ENCODE data around the gene WDPCP.
"Not testable (repeated sequence)": the region's sequence is repeated elsewhere in the genome, so short reads cannot be mapped to it uniquely, and the experiment has no call there.

The WDPCP gene

DNA sequence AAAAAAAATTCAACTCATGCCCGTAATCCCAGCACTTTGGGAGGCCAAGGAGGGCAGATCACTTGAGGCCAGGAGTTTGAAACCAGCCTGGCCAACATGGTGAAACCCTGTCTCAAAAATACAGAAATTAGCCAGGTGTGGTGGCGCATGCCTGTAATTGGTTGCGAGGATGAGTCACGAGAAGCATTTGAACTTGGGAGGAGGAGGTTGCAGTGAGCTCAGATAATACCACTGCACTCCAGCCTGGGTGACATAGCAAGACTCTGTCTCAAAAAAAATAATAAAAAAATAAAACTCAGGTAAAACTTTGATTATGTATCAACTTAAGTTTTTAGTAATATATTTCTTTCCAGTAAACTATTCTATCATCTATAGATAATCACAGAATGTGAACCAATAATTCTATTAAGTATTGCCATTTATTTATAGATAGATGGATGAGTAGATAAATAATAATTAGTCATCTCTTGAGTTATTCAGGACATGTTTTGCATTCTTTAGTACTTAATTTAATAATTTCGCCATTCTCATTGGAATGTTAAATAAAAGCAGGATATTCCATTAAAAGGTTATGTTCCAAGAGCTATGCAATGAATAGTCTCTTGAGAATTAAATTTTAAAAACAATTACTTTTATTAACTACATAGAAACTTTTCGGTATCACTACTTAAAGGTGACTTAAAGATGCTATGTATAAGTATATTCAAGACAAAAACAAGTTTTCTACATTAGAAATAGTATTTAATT is 48.7 kb downstream of the WDPCP start:
- DNase-seq (ENCODE audit: low read depth) = no peak

DNA sequence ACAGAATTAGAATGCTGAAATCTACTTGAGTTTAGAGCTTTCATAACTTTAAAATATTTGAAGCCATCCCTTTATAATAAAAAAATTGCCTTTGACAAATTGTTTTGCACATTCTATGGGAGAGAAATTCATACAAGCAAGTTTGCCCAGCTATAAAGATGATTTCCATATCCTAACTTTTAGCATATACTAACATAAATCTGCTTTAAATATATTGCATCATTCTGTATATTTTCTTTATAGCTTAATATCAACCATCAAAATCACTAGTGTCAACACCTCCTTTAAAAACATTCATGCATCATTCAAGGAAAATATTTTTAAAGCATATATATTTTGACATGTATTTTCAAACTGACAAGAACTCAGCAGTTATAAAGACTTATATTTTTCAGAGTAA is 49.9 kb downstream of the WDPCP start:
- no peak for DNase-seq (ENCODE audit: low read depth)

DNA sequence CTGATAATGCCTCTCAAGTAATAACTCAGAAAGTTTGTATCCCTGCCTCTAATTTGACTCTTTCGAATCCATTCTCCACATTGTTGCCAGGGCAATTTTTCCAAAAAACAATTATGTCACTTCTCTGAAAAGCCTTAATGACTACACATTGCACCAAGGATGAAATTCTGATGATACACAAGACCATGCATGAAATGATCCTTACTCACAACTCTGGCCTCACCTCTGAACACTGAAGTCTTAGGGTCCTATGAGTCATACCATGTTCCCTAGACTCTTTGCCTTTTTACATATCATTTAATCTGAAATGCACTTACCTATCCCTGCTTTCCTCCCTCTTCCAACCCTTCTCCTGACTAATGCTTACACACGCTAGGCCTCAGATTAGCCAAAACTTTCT is 51.0 kb downstream of the WDPCP start:
- no peak for DNase-seq (ENCODE audit: low read depth)

DNA sequence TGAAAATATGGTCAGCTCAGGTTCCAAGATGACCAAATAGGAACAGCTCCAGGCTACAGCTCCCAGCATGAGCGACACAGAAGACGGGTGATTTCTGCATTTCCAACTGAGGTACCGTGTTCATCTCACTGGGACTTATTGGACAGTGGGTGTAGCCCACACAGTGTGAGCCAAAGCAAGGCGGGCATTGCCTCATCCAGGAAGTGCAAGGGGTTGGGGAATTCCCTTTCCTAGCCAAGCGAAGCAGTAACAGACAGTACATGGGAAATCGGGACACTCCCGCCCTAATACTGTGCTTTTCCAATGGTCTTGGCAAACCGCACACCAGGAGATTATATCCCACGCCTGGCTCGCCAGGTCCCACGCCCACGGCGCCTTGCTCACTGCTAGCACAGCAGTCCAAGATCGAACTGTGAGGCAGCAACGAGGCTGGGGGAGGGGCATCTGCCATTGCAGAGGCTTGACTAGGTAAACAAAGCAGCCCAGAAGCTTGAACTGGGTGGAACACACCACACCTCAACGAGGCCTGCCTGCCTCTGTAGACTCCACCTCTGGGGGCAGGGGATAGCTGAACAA is 57.5 kb downstream of the WDPCP start:
- DNase-seq (ENCODE audit: low read depth) = no peak

DNA sequence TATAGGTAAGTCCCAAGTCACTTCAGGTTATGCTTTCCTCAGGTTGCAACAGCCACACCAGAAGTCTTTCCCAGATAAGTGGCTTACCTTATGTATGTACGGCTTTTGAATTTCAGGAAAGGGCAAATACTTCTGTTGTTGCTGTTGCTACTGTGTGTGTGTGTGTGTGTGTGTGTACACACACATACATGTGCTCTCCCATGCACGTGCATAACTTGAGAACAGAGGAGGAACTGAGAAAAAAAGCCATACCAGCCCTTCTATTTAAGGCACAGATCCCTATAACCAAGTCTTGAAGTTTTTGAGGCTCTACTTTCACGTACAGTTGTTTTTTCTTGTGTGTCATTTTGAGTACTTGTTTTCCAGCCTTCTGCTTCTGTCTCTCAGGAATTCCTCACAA is 62.4 kb downstream of the WDPCP start:
- DNase-seq (ENCODE audit: low read depth) = no peak

DNA sequence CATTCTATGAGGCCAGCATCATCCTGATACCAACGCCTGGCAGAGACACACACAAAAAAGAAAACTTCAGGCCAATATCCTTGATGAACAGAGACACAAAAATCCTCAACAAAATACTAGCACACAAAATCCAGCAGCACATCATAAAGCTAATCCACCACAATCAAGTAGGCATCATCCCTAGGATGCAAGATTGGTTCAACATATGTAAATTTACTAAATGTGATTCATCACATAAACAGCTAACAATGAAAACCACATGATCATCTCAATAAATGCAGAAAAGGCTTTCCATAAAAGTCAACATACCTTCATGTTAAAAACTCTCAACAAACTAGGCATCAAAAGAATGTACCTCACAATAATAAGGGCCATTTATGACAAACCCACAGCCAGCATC is 65.3 kb downstream of the WDPCP start:
- no peak for DNase-seq (ENCODE audit: low read depth)

DNA sequence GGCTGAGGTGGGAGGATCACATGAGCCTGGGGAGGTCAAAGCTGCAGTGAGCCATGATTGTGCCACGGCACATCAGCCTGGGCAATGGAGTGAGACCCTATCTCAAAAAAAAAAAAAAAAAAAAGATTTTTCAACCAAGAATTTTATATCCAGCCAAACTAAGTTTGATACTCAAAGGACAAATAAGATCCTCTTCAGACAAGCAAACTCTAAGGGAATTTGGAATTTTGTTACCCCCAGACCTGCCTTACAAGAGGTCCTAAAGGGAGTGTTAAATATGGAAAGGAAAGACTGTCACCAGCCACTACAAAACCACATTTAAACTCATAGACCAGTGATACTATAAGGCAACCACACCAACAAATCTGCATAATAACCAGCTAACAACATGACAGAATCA is 67.5 kb downstream of the WDPCP start:
- DNase-seq (ENCODE audit: low read depth) = no peak

DNA sequence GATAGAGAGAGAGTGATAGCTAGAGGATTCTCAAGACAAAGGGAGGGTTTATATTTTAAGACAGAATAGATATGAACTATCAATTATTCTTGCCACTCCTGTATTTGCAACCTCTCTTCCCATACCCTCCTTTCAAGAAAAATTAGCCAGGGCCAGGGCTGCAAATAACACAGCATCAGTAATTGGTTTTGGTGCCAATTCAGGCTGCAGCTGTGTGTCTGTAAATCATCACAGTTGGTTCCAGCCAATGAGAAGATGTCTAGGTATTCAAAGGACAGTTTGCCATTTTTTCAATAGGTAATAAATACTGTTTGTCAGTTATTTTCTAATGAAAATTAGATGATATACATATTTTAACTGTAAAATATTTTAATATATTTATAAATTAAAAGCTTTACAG is 73.5 kb downstream of the WDPCP start:
- DNase-seq (ENCODE audit: low read depth) = no peak

DNA sequence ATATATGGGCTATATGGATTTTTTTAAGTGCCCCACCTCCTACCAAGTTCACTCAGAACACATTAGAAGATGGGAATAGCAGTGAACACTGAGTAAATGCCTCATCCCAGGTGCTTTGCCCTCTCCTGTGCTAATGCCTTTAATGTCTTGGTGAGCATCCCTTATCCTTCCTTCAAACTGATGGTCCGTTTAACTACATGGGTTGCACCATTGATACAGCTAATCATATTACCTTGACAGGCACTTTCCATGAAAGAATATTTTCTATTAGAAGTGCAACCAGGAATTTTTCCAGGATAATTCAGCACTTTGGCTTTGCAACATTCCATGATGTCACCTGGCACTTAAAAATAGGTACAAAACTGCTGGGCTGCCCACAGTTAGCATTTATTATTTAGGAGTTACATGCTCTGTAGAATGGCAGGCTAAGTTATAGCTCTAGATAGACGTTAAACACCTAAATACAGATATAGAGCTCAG is 74.0 kb downstream of the WDPCP start:
- no peak for DNase-seq (ENCODE audit: low read depth)

DNA sequence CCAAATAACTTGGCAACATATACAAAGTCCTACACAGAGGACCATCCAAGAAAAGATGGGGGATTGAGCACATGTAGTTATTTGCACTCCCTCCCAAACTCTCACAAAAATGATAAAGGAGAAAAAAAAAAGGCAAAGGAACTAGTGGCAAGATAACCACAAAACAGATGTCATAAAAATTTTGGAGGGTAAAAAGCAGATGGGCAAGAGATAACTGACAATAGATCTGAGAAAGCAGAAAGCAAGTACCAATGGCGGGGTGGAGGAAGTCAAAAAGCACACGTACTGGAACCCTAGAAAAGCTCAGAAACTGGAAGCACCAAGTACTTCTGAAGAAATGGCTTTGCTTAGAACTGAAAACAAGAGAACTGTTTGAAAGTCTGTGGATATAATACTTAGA is 82.0 kb downstream of the WDPCP start:
- no peak for DNase-seq (ENCODE audit: low read depth)

DNA sequence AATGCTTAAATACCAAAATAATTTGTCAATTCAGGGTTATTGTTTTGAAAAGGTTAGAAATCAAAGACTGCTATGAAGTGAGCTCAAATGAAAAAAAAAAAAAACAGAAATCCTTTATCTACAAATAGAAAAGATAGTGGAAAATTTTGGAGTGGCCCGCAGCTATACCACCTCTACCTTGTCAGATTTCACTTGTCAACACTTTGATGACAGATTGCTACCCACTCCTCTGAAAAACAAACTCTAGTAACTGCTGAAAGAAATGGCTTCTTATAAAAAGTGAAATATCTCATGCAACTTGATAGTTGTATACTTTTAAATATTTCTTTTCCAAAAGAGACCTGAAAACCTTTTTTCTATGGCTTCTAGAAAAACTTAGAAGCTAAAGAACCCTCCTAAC is 84.5 kb downstream of the WDPCP start:
- no peak for DNase-seq (ENCODE audit: low read depth)

DNA sequence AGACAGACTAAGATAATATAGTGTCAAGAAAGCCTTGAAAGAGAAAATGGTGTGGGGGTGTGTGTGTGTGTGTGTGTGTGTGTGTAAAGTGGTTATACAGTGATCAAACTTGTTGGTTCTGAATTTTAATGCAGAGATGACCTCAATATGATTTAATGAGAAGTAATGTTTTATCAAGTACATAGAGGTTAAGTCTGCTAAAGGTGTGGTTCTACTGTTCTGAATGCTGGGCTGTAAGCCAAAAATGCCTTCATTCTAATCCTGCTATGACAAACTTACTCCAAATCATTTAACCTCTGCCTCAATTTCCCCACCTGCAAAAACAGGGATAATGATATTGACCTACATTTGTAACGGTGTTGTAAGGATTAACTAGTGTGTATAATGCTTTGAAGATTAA is 87.9 kb downstream of the WDPCP start:
- no peak for DNase-seq (ENCODE audit: low read depth)

DNA sequence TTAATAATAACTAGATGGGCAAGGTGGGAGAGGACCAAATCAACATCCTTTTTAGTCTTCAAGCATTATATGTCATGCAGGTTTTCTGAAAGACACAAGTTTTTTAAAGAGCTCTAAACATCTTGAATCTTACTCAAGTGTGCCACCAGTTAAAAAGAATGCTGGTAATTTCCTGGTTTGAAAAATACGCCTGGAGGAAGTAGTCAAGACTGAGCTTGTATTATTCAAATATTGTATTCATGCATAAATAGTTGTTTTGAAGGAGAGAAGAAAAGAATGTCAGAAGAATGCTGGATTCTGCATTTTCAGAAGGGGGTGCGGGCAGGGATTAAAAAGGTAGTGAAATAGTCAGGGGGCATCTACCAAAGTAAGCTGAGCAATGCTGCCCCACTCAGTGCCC is 90.7 kb downstream of the WDPCP start:
- DNase-seq (ENCODE audit: low read depth) = no peak

DNA sequence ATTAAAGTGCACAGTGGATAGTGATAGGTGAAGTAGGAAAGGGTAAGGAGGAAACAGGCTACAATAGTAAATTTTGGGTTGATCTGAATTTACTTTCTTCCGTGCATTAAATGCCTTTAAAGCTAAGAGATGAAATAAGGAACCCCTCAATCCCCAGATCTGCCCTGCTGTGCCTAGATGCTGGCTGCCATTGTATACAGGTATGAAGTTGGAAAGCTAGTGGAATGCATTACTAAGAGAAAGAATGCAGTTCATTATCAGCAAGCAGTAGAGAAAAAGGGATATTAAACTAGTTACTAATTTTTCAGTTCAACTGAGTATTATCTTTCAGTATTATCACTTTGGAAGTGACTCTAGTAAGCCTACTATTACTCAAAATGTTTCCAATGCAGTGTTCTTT is 93.3 kb downstream of the WDPCP start:
- no peak for DNase-seq (ENCODE audit: low read depth)

DNA sequence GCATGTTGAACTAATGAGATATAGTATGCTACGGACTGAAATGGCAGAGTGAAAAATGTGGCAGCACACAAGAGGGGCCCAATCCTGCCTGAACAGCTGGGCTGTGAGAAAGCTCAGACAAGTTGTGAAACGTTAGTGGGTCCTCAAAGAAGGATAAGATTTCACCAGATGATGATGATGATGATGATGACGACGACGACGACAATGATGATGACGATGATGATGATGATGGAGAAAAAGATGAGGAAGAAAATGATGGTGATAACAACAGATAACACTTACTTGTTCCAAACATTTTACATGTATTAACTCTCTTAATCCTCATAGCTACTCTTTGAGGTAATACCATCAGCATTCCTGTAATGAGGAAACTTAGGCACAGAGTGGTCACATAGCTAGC is 94.2 kb downstream of the WDPCP start:
- DNase-seq (ENCODE audit: low read depth) = no peak

DNA sequence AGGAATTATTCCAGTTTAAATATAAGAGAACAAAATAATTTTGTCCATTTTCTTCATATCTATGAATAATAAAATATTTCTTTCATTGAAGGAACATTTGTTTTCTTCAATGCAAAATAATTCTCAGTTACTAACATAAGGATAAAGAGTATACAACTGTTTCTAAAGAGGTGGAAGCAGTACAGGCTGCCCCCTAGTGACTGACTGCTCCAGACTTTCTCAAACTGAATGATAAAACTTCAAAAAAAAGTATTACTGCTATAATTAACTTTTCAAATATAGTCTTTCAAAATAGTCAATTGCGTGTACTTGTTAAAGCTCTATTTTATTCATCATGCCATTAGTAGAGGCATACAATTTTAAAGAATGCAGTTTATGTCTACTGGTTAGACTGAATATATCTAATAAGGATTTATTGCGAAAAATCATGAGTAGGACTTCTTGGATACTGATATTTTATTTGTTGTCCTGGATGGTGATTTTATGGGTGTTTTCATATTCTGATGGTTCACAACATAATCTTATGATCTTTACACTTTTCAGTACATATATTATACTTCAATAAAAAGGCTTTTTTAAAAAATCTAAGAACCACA is 100.1 kb downstream of the WDPCP start:
- DNase-seq (ENCODE audit: low read depth) = no peak

DNA sequence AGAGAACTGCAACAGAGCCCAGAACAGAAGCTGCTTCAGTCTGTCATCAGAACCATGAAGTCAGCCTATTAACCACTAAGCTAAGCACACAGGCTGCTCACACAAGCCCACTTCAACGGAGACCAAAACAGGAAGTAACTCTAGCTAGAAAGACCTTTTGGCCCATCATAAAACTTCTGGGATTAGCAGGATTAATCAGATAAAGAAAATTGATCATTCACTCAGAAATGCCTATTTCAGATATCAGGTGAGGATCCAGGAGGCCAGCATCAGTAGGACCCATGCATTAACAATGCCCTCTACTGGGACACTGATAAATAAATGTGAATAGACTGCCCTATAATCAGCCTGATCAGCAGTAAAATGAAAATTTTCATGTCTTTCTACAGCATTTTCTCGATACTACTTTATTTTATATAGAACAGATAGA is 101.4 kb downstream of the WDPCP start:
- DNase-seq (ENCODE audit: low read depth) = no peak

DNA sequence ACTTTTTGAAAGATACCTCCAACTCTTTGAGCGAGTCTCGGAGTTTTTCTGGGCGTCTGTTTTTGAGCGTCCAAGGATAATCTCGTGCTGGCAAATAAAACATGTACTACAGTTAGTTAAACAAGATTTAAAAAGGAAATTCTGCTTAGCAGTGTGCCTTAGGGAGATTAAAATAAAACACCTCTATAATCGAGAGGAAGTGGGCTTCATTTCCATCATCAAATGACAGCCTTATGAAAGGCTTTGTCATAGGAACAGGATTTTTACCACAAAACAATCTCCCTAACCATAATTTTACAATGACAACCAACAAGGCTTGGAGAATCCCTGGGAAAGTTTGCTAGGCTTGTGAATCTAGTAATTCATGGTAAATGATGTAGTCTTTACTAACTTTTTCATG is 103.4 kb downstream of the WDPCP start:
- DNase-seq (ENCODE audit: low read depth) = no peak

DNA sequence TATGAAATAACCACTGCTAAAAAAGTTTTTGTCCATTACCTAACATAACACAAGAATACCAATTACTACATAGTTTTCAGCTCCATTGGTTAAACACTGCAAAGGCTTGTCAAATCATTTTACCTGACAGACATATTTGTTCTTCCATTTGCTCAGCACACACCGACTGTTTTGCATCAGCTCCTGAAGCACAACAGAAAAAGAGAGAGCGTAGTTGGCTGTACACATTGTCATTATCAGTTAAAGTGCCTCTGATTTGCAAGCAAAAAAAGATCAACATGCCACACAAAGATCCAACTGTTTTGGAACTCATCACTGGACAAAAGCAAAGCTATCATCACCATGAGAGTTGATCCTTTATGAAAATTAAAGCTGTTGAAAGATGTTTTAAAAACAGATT is 103.8 kb downstream of the WDPCP start:
- no peak for DNase-seq (ENCODE audit: low read depth)

DNA sequence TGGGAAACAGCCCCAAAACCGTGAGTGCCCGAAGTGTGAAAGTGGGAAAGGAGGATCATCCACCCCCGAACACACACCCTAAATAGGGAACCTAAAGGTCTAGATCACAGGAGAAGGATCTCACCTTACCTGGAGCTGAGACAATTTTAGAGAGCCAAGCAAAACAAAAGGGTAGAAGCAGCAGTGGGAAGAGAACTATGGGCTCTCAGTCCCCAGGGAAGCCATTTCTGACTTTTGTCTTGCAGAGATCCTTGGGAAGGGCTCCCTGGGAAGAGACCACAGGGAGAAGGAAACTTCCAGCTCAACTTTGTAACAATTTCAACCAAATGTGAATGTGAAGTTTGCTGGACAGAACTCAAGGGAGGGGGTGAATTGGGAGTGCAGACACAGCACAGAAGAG is 110.6 kb downstream of the WDPCP start:
- DNase-seq (ENCODE audit: low read depth) = no peak

DNA sequence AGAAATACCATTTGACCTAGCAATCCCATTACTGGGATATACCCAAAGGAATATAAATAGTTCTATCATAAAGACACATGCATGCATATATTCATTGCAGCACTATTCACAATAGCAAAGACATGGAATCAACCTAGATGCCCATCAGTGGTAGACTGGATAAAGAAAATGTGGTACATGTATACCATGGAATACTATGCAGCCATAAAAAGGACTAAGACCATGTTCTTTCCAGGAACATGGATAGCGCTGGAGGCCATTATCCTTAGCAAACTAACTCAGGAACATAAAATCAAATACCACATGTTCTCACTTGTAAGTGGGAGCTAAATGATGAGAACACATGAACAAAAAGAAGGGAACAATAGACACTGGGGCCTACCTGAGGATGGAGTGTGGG is 119.0 kb downstream of the WDPCP start:
- DNase-seq (ENCODE audit: low read depth) = not testable (repeated sequence)

DNA sequence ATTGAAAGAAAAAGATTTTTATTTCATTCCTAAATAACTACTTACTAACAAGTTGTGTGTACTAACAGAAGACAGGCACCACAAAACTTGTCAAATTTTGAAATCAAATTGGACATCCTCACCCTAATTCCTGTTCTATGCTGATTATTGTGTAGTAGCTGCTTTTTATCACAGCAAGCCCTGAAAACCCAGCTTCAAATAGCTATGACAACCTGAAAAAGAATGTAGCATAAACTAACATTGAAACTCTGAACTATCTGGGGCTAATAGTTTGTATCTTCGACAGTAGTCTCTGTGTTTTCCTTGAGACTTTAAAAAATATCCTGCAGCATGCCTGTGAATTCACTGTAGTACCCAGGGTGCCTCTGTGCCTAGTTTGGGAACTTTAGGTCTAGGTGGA is 122.6 kb downstream of the WDPCP start:
- no peak for DNase-seq (ENCODE audit: low read depth)

DNA sequence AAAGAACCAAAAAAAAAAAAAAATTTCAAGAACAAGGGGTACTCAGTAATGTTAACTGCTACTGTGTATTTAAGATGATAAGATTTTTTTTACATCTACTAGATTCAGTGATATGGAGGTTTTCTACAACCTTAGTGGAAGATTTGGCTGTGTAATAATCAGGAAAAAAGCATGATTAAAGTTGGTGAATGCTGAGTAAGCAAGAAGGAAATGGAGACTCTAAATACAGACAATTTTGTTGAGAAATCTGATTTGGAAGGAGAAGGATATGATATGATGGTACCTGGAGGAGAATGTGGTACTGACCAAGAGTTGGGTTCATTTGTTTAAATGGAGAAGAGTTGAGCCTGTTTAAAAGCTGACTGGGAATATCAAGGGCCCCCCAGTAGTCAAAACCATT is 125.1 kb downstream of the WDPCP start:
- no peak for DNase-seq (ENCODE audit: low read depth)

DNA sequence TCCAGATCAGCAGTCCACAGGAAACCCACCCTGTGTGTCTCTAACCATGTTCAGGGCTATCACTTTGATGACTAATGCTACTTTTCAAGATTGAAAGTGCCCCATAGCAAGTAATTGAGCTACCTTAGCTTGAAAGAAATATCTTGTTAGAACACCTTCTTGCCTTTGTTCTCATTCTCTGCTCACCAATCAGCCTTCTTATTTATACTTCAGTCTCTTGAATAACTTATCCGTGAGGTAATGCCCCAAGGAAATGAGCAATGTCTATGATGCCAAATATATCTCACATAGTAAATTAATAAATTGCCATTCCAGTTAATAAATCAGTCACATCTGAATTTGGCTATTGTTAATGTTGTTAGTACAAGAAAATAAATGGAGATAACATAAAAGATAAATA is 141.6 kb downstream of the WDPCP start:
- DNase-seq (ENCODE audit: low read depth) = no peak

Measured in stimulated activated CD4-positive, alpha-beta T cell treated with anti-CD3 and anti-CD28 coated beads, Interleukin-2, amount 100 ng/mL, for 4 hours (primary cell).